ENCODE data around the gene RAP1GAP. TPM values are rescaled to one million over a fixed set of nuclear protein-coding genes. Genes with fewer than 3 reads are reported as not detected.
A peak's percentile ranks its signal among the peaks of the same experiment; 100 is the strongest.

RAP1GAP gene
- total RNA-seq, 2 donors from 2014 or later, result 29.6 to 36.3 TPM

- DNase-seq, result no peak
- intact Hi-C loops (cut with DNase I), result loop anchor here (10.0 kb wide), 1 partner anchor 419 kb away; no protein-coding TSS in a partner anchor
Observed at GRCh38 chr1:21653744-21654100, 15.4 kb downstream of the RAP1GAP start.

GRCh38 chr1:21652937-21653743, 16.0 kb downstream of the RAP1GAP start:
- Histone ChIP-seq H3K27me3 (peaks cover 3% of the 10 kb centered on the region), H3K27ac (no peak overlapping the region), H3K4me3 (no peak overlapping the region), H3K9ac (ENCODE audit: low read depth in 2 of 2, low read length in 2 of 2) (peak overlapping the region in 1 of 2 donors; percentile 21), H3K36me3 (no peaks in the 10 kb centered on the region), H3K9me3 (no peaks in the 10 kb centered on the region), H3K4me1 (peaks cover 7% of the 10 kb centered on the region)
- intact Hi-C loops (cut with DNase I), result loop anchor here (10.0 kb wide), 1 partner anchor 418 kb away; no protein-coding TSS in a partner anchor
- no peak for TF ChIP-seq CTCF (IDR thresholded peaks at IDR 0.05)
- DNase-seq, result no peak

More at GRCh38 chr1:21653744-21654100, 15.4 kb downstream of the RAP1GAP start:
- H3K4me1 ChIP-seq, result peaks cover 7% of the 10 kb centered on the region
- no peak overlapping the region for H3K27ac ChIP-seq
- peaks cover 3% of the 10 kb centered on the region for H3K27me3 ChIP-seq
- H3K4me3 ChIP-seq, result no peak overlapping the region
- TF ChIP-seq CTCF (IDR thresholded peaks at IDR 0.05), result no peak
- no peak overlapping the region for H3K9ac ChIP-seq (ENCODE audit: low read depth in 2 of 2, low read length in 2 of 2)
- H3K36me3 ChIP-seq, result no peaks in the 10 kb centered on the region
- H3K9me3 ChIP-seq, result no peaks in the 10 kb centered on the region

- intact Hi-C loops (cut with DNase I), result loop anchor here (10.0 kb wide), 1 partner anchor 418 kb away; no protein-coding TSS in a partner anchor
- peaks cover 7% of the 10 kb centered on the region for H3K4me1 ChIP-seq
- H3K4me3 ChIP-seq, result no peak overlapping the region
- DNase-seq, result no peak
- H3K27ac ChIP-seq, result no peak overlapping the region
- peaks cover 3% of the 10 kb centered on the region for H3K27me3 ChIP-seq
- TF ChIP-seq CTCF (IDR thresholded peaks at IDR 0.05), result no peak
- H3K9me3 ChIP-seq, result no peaks in the 10 kb centered on the region
- H3K9ac ChIP-seq (ENCODE audit: low read depth in 2 of 2, low read length in 2 of 2), result peak overlapping the region in 1 of 2 donors; percentile 21
- H3K36me3 ChIP-seq, result no peaks in the 10 kb centered on the region
Observed at GRCh38 chr1:21652101-21652936, 16.8 kb downstream of the RAP1GAP start.

GRCh38 chr1:21651214-21652042, 17.7 kb downstream of the RAP1GAP start:
- peak overlapping the region; percentile 36 for H3K4me3 ChIP-seq
- peaks cover 7% of the 10 kb centered on the region for H3K4me1 ChIP-seq
- H3K9me3 ChIP-seq, result no peaks in the 10 kb centered on the region
- DNase-seq, result peak; percentile 45
- TF ChIP-seq CTCF (IDR thresholded peaks at IDR 0.05), result no peak
- H3K9ac ChIP-seq (ENCODE audit: low read depth in 2 of 2, low read length in 2 of 2), result peak overlapping the region; percentile 58 to 62
- H3K27ac ChIP-seq, result no peak overlapping the region
- H3K36me3 ChIP-seq, result no peaks in the 10 kb centered on the region
- H3K27me3 ChIP-seq, result peaks cover 3% of the 10 kb centered on the region
- intact Hi-C loops (cut with DNase I), result loop anchor here (10.0 kb wide), 1 partner anchor 417 kb away; no protein-coding TSS in a partner anchor

- Histone ChIP-seq H3K27ac (no peak overlapping the region), H3K9ac (ENCODE audit: low read depth in 2 of 2, low read length in 2 of 2) (no peak overlapping the region)
- intact Hi-C loops (cut with DNase I), result loop anchor here (10.0 kb wide), 1 partner anchor 416 kb away; no protein-coding TSS in a partner anchor
Observed at GRCh38 chr1:21650400-21650799, 18.8 kb downstream of the RAP1GAP start.

More at GRCh38 chr1:21650400-21650799, 18.8 kb downstream of the RAP1GAP start:
- H3K36me3 ChIP-seq, result no peaks in the 10 kb centered on the region
- H3K9me3 ChIP-seq, result no peaks in the 10 kb centered on the region
- DNase-seq, result no peak
- TF ChIP-seq CTCF (IDR thresholded peaks at IDR 0.05), result no peak
- H3K4me3 ChIP-seq, result no peak overlapping the region
- peaks cover 3% of the 10 kb centered on the region for H3K27me3 ChIP-seq
- peaks cover 7% of the 10 kb centered on the region for H3K4me1 ChIP-seq

All from colonic mucosa (tissue), 4 donors.